PC-9 (cell line): ENCODE results near the gene ARID2. TPM values are rescaled to one million over a fixed set of nuclear protein-coding genes. Genes with fewer than 3 reads are reported as not detected.

Experiments used
- BruUV-seq: library from RNA; stranded (reverse); fragments of 400-500 nt; replicated peaks from 2 replicates; lab custom pipeline; 2021; lab: Mats Ljungman, UMichigan
- CTCF ChIA-PET: fragments of 300-600 bp; sonication (Branson Sonifier 250); formaldehyde crosslinking; loops from one replicate; lab custom pipeline; 2022; ENCODE audit warnings: antibody characterized with exemption; lab: Charles Lee
- POLR2A ChIA-PET: fragments of 300-600 bp; sonication (Branson Sonifier 250); formaldehyde crosslinking; loops from one replicate; lab custom pipeline; 2022; ENCODE audit warnings: antibody characterized with exemption; ENCODE audit not compliant: unreplicated experiment; lab: Charles Lee
- DNase-seq, 2 experiments: peaks; one replicate each; pipeline versions ENCODE4 v3.0.0 to v3.0.0-alpha.2; 2015 to 2022; ENCODE audit warnings: mixed read lengths in 1 of 2
- H2AFZ ChIP-seq: fragments of 200-600 bp; sonication (generic); 2 replicates; pipeline ENCODE4 v1.8.1; 2017; ENCODE audit warnings: antibody characterized with exemption
- H3F3A ChIP-seq: fragments of 200-600 bp; sonication (generic); 2 replicates; pipeline ENCODE4 v1.8.1; 2017; ENCODE audit warnings: antibody characterized with exemption, mild to moderate bottlenecking, low read depth; ENCODE audit not compliant: insufficient read depth
- H3K27ac ChIP-seq: fragments of 200-600 bp; sonication (generic); 2 replicates; pipeline ENCODE4 v1.6.1; 2016; ENCODE audit warnings: mixed run types
- H3K27me3 ChIP-seq: fragments of 200-600 bp; sonication (generic); 2 replicates; pipeline ENCODE4 v1.6.1; 2016; ENCODE audit warnings: low read depth, mixed run types; ENCODE audit not compliant: insufficient read depth
- H3K36me3 ChIP-seq: fragments of 200-600 bp; sonication (generic); 2 replicates; pipeline ENCODE4 v1.6.1; 2016; ENCODE audit warnings: low read depth, mixed run types
- H3K4me1 ChIP-seq: fragments of 200-600 bp; sonication (generic); replicated peaks from 2 replicates; pipeline ENCODE4 v1.6.1; 2016; ENCODE audit warnings: mixed run types; ENCODE audit not compliant: insufficient read depth
- H3K4me2 ChIP-seq: fragments of 200-600 bp; sonication (generic); 2 replicates; pipeline ENCODE4 v1.6.1; 2017; ENCODE audit warnings: mixed run types
- H3K4me3 ChIP-seq: fragments of 200-600 bp; sonication (generic); 2 replicates; pipeline ENCODE4 v1.6.1; 2016; ENCODE audit warnings: mixed run types
- H3K79me2 ChIP-seq: fragments of 200-600 bp; sonication (generic); 2 replicates; pipeline ENCODE4 v1.6.1; 2017; ENCODE audit warnings: low read depth, mixed run types
- H3K9me2 ChIP-seq: fragments of 200-600 bp; sonication (generic); 2 replicates; pipeline ENCODE4 v1.8.1; 2017; ENCODE audit warnings: mild to moderate bottlenecking; ENCODE audit not compliant: insufficient read depth
- H3K9me3 ChIP-seq: fragments of 200-600 bp; sonication (generic); 2 replicates; pipeline ENCODE4 v1.8.1; 2016; ENCODE audit warnings: low read depth; ENCODE audit not compliant: insufficient read depth
- H4K20me1 ChIP-seq: fragments of 200-600 bp; sonication (generic); 2 replicates; pipeline ENCODE4 v1.8.1; 2017; ENCODE audit not compliant: insufficient read depth
- CTCF ChIP-seq: fragments of 200-600 bp; sonication (generic); conservative IDR thresholded peaks from 2 replicates; pipeline ENCODE4 v1.6.1; 2017; ENCODE audit warnings: mixed run types, antibody characterized with exemption, mild to moderate bottlenecking, moderate library complexity
- EZH2 ChIP-seq: fragments of 200-600 bp; sonication (generic); IDR thresholded peaks from 2 replicates; pipeline ENCODE4 v1.8.0; 2017; ENCODE audit warnings: antibody characterized with exemption, low read depth
- intact Hi-C: fragments of 100-400 bp; cut with micrococcal nuclease; formaldehyde crosslinking; loops from one replicate; pipeline ENCODE4 v1.10.0; 2022; ENCODE audit not compliant: unreplicated experiment
- total RNA-seq: library from RNA; stranded (reverse); gene quantifications from 2 replicates; pipeline ENCODE4 v1.2.3, GENCODE V29; 2021

The ARID2 gene
- total RNA-seq, 1 experiment from 2014 or later, result 24.6 TPM

GRCh38 chr12:45768194-45768593 is 38.7 kb downstream of the ARID2 start:
- TF ChIP-seq CTCF (no peak), EZH2 (no peak)
- no peaks in the 10 kb centered on the region for H3K9me3 ChIP-seq
- no peak overlapping the region for H3K4me2 ChIP-seq
- intact Hi-C loops, result no loop called here
- CTCF ChIA-PET, result no interaction called here
- no peaks in the 10 kb centered on the region for H3K4me1 ChIP-seq
- no peak overlapping the region for H3K27ac ChIP-seq
- POLR2A ChIA-PET, result no interaction called here
- DNase-seq, result no peak
- no peaks in the 10 kb centered on the region for H4K20me1 ChIP-seq
- H3K27me3 ChIP-seq, result no peaks in the 10 kb centered on the region
- BruUV-seq, result no TSS peak
- no peaks in the 10 kb centered on the region for H3F3A ChIP-seq
- no peaks in the 10 kb centered on the region for H3K9me2 ChIP-seq
- H3K4me3 ChIP-seq, result no peak overlapping the region
- no peak overlapping the region for H2AFZ ChIP-seq
- H3K79me2 ChIP-seq, result peaks cover 33% of the 10 kb centered on the region
- H3K36me3 ChIP-seq, result no peaks in the 10 kb centered on the region

GRCh38 chr12:45773747-45774146 is 44.2 kb downstream of the ARID2 start:
- POLR2A ChIA-PET, result no interaction called here
- Histone ChIP-seq H3K27me3 (no peaks in the 10 kb centered on the region), H3K9me2 (0 out of 2 replicates have a peak, but pooled peaks cover 3% of the 10 kb centered on the region), H3F3A (no peaks in the 10 kb centered on the region), H2AFZ (no peak overlapping the region), H3K9me3 (no peaks in the 10 kb centered on the region), H3K36me3 (no peaks in the 10 kb centered on the region), H3K4me2 (no peak overlapping the region), H3K27ac (no peak overlapping the region), H3K4me3 (no peak overlapping the region), H3K79me2 (peaks cover 13% of the 10 kb centered on the region), H3K4me1 (no peaks in the 10 kb centered on the region), H4K20me1 (no peaks in the 10 kb centered on the region)
- CTCF ChIA-PET, result no interaction called here
- TF ChIP-seq CTCF (no peak), EZH2 (no peak)
- no peak for DNase-seq
- no TSS peak for BruUV-seq
- intact Hi-C loops, result no loop called here

- Histone ChIP-seq H3K9me2 (0 out of 2 replicates have a peak, but pooled peaks cover 3% of the 10 kb centered on the region), H3K4me2 (no peak overlapping the region), H4K20me1 (no peaks in the 10 kb centered on the region), H3K9me3 (no peaks in the 10 kb centered on the region), H3K4me3 (no peak overlapping the region), H3K79me2 (peaks cover 13% of the 10 kb centered on the region), H3K27me3 (no peaks in the 10 kb centered on the region), H3F3A (no peaks in the 10 kb centered on the region), H2AFZ (no peak overlapping the region), H3K36me3 (peaks cover 4% of the 10 kb centered on the region; the same call in 1 of the 2 replicates), H3K4me1 (no peaks in the 10 kb centered on the region), H3K27ac (no peak overlapping the region)
- intact Hi-C loops, result no loop called here
- CTCF ChIA-PET, result no interaction called here
- DNase-seq, result no peak
- POLR2A ChIA-PET, result no interaction called here
- no TSS peak for BruUV-seq
- no peak for TF ChIP-seq EZH2
- TF ChIP-seq CTCF, result no peak
Measured at GRCh38 chr12:45774508-45775162, 45.1 kb downstream of the ARID2 start.
